ENCODE results near the gene KRTAP5-4. TPM values are rescaled to one million over a fixed set of nuclear protein-coding genes. Genes with fewer than 3 reads are reported as not detected.

The KRTAP5-4 gene
- total RNA-seq, 1 donor from 2014 or later = not detected

DNA sequence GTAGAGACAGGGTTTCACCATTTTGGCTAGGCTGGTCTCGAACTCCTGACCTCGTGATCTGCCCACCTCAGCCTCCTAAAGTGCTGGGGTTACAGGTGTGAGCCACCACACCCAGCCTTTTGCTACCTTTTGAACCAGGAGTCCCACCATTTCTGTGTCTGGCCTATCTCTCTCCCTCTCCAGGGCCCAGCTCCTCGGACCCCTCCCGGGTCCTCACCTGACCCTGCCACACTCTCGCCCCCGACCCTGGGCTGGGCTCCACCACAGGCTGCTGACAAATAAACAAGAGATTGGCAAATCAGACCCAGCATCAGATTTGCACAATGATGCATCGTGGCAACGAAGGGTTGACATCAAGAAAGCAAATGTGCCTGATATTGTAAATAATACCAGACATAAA, 16.4 kb upstream of the KRTAP5-4 start:
- Histone ChIP-seq H3K79me2 (ENCODE audit: insufficient read depth, low read length) (no peaks in the 10 kb centered on the region), H2AFZ (ENCODE audit: low read depth, low read length) (no peak overlapping the region), H3K4me3 (ENCODE audit: insufficient read depth, low read depth, low read length) (no peak overlapping the region), H3K27ac (ENCODE audit: low read depth, low read length) (no peak overlapping the region), H3K4me2 (ENCODE audit: low read length) (no peak overlapping the region), H4K20me1 (ENCODE audit: insufficient read depth, low read length) (no peaks in the 10 kb centered on the region), H3K9me3 (ENCODE audit: insufficient read depth, low read depth, low read length) (no peaks in the 10 kb centered on the region), H3K27me3 (ENCODE audit: insufficient read depth, low read length) (peaks cover 21% of the 10 kb centered on the region), H3K9ac (ENCODE audit: low read length) (no peak overlapping the region), H3K36me3 (ENCODE audit: insufficient read depth, low read length) (no peaks in the 10 kb centered on the region), H3K4me1 (ENCODE audit: insufficient read depth, low read length) (no peaks in the 10 kb centered on the region)
- Mint-ChIP-seq H3K4me3 (ENCODE audit: unreplicated experiment) (no peak overlapping the region), H3K4me1 (ENCODE audit: low read depth, unreplicated experiment) (no peaks in the 10 kb centered on the region), H3K36me3 (ENCODE audit: low read depth, unreplicated experiment) (no peaks in the 10 kb centered on the region), H3K9me3 (ENCODE audit: unreplicated experiment) (peaks cover 3% of the 10 kb centered on the region), H3K27ac (ENCODE audit: unreplicated experiment) (no peak overlapping the region), H3K27me3 (ENCODE audit: low read depth, unreplicated experiment) (peaks cover 59% of the 10 kb centered on the region)
- DNase-seq (ENCODE audit: low read depth) (no peak), FAIRE-seq (no peak)
- TF ChIP-seq EZH2 (IDR thresholded peaks at IDR 0.05; ENCODE audit: insufficient read depth, low read length) = no peak
- TF ChIP-seq, protein P1, sequence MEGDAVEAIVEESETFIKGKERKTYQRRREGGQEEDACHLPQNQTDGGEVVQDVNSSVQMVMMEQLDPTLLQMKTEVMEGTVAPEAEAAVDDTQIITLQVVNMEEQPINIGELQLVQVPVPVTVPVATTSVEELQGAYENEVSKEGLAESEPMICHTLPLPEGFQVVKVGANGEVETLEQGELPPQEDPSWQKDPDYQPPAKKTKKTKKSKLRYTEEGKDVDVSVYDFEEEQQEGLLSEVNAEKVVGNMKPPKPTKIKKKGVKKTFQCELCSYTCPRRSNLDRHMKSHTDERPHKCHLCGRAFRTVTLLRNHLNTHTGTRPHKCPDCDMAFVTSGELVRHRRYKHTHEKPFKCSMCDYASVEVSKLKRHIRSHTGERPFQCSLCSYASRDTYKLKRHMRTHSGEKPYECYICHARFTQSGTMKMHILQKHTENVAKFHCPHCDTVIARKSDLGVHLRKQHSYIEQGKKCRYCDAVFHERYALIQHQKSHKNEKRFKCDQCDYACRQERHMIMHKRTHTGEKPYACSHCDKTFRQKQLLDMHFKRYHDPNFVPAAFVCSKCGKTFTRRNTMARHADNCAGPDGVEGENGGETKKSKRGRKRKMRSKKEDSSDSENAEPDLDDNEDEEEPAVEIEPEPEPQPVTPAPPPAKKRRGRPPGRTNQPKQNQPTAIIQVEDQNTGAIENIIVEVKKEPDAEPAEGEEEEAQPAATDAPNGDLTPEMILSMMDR (IDR thresholded peaks at IDR 0.05; ENCODE audit: insufficient read depth, low read depth, low read length) = no peak

DNA sequence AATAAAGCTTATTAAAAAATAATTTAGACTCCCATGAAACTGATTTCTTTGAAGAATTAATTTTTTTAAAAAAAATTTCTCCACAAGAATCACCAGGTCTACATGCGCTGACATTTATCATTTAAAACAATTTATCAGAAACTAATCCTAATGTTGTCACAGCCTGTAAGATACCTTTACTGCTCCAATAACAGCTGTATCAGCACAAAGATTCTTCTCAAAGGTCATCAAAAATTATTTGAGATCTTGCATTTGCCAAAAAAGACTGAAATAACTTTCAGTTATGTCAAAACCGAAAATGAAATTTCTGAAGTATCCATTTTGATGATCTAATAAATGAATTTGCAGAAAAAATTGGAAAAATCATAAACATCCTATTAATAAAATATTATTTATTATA, 15.7 kb upstream of the KRTAP5-4 start:
- no peak overlapping the region for H3K4me2 ChIP-seq (ENCODE audit: low read length)
- no peak overlapping the region for H3K4me3 ChIP-seq (ENCODE audit: insufficient read depth, low read depth, low read length)
- H3K27ac ChIP-seq (ENCODE audit: low read depth, low read length) = no peak overlapping the region
- H3K4me1 ChIP-seq (ENCODE audit: insufficient read depth, low read length) = no peaks in the 10 kb centered on the region
- H2AFZ ChIP-seq (ENCODE audit: low read depth, low read length) = no peak overlapping the region
- Mint-ChIP-seq H3K4me1 (ENCODE audit: low read depth, unreplicated experiment) (peaks cover 6% of the 10 kb centered on the region), H3K27ac (ENCODE audit: unreplicated experiment) (no peak overlapping the region), H3K4me3 (ENCODE audit: unreplicated experiment) (no peak overlapping the region), H3K9me3 (ENCODE audit: unreplicated experiment) (peaks cover 3% of the 10 kb centered on the region), H3K36me3 (ENCODE audit: low read depth, unreplicated experiment) (no peaks in the 10 kb centered on the region), H3K27me3 (ENCODE audit: low read depth, unreplicated experiment) (peaks cover 66% of the 10 kb centered on the region)
- FAIRE-seq = no peak
- H3K9me3 ChIP-seq (ENCODE audit: insufficient read depth, low read depth, low read length) = no peaks in the 10 kb centered on the region
- H3K9ac ChIP-seq (ENCODE audit: low read length) = no peak overlapping the region
- H3K79me2 ChIP-seq (ENCODE audit: insufficient read depth, low read length) = no peaks in the 10 kb centered on the region
- peaks cover 22% of the 10 kb centered on the region for H3K27me3 ChIP-seq (ENCODE audit: insufficient read depth, low read length)
- no peak for TF ChIP-seq EZH2 (IDR thresholded peaks at IDR 0.05; ENCODE audit: insufficient read depth, low read length)
- TF ChIP-seq, protein P1 (IDR thresholded peaks at IDR 0.05; ENCODE audit: insufficient read depth, low read depth, low read length) = no peak
- H3K36me3 ChIP-seq (ENCODE audit: insufficient read depth, low read length) = no peaks in the 10 kb centered on the region
- DNase-seq (ENCODE audit: low read depth) = no peak
- no peaks in the 10 kb centered on the region for H4K20me1 ChIP-seq (ENCODE audit: insufficient read depth, low read length)

DNA sequence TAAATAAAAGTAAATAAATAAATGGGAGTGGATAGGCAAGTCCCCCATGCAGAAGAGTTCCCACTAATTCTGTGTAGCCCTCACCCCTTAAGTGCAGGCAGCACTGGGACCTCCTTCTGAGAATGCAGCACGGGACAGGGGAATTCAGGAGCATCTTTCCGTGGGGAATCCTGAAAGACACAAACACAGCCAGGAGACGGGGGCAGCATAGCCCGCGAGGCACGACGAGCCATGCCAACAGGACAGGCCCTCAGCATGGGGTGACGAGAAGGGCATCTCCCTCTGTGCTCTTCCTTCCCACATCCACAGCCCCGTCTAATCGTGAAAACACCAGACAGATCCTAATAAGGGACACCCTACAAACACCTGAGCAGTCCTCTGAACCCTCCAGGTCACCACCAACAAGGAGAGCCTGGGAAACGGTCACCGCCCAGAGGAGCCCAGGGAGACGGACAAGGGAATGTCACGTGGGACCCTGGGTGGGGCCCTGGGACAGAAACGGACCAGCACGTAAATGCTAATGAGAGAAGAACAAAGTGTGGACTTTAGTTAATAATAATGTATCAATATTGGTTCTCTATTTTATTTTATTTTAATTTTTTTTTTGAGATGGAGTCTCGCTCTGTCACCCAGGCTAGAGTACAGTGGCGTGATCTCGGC, 14.5 kb upstream of the KRTAP5-4 start:
- no peak for FAIRE-seq
- DNase-seq (ENCODE audit: low read depth) = no peak

More for the DNA sequence above, 14.5 kb upstream of the KRTAP5-4 start:
- Histone ChIP-seq H3K9me3 (ENCODE audit: insufficient read depth, low read depth, low read length) (no peaks in the 10 kb centered on the region), H3K36me3 (ENCODE audit: insufficient read depth, low read length) (no peaks in the 10 kb centered on the region), H3K4me3 (ENCODE audit: insufficient read depth, low read depth, low read length) (no peak overlapping the region), H3K4me2 (ENCODE audit: low read length) (no peak overlapping the region), H3K27ac (ENCODE audit: low read depth, low read length) (no peak overlapping the region), H3K9ac (ENCODE audit: low read length) (no peak overlapping the region), H4K20me1 (ENCODE audit: insufficient read depth, low read length) (no peaks in the 10 kb centered on the region), H3K4me1 (ENCODE audit: insufficient read depth, low read length) (no peaks in the 10 kb centered on the region), H3K27me3 (ENCODE audit: insufficient read depth, low read length) (peaks cover 29% of the 10 kb centered on the region), H3K79me2 (ENCODE audit: insufficient read depth, low read length) (no peaks in the 10 kb centered on the region), H2AFZ (ENCODE audit: low read depth, low read length) (no peak overlapping the region)
- Mint-ChIP-seq H3K4me3 (ENCODE audit: unreplicated experiment) (no peak overlapping the region), H3K27me3 (ENCODE audit: low read depth, unreplicated experiment) (peaks cover 74% of the 10 kb centered on the region), H3K4me1 (ENCODE audit: low read depth, unreplicated experiment) (peaks cover 6% of the 10 kb centered on the region), H3K9me3 (ENCODE audit: unreplicated experiment) (peaks cover 3% of the 10 kb centered on the region), H3K27ac (ENCODE audit: unreplicated experiment) (no peak overlapping the region), H3K36me3 (ENCODE audit: low read depth, unreplicated experiment) (no peaks in the 10 kb centered on the region)
- no peak for TF ChIP-seq EZH2 (IDR thresholded peaks at IDR 0.05; ENCODE audit: insufficient read depth, low read length)
- TF ChIP-seq, protein P1 (IDR thresholded peaks at IDR 0.05; ENCODE audit: insufficient read depth, low read depth, low read length) = no peak

All from astrocyte (in vitro differentiated cells and primary cell).